A673 (cell line): Measurements from ENCODE around the gene GRIK3.

Source experiments
- EZH2 ChIP-seq: fragments of 200-600 bp; sonication (generic); IDR thresholded peaks from 2 replicates; pipeline ENCODE4 v1.6.1; 2017; ENCODE audit warnings: borderline replicate concordance, low read depth, mild to moderate bottlenecking, mixed read lengths, antibody characterized with exemption, low read length; ENCODE audit not compliant: poor library complexity, severe bottlenecking
- TF ChIP-seq, protein P1 (sequence below): fragments of 300-800, 200-600 bp; sonication (generic); conservative IDR thresholded peaks from 2 replicates; pipeline ENCODE4 v1.5.1; 2017; ENCODE audit warnings: low read depth, mild to moderate bottlenecking, antibody characterized with exemption, low read length, moderate library complexity, mixed read lengths

DNA sequence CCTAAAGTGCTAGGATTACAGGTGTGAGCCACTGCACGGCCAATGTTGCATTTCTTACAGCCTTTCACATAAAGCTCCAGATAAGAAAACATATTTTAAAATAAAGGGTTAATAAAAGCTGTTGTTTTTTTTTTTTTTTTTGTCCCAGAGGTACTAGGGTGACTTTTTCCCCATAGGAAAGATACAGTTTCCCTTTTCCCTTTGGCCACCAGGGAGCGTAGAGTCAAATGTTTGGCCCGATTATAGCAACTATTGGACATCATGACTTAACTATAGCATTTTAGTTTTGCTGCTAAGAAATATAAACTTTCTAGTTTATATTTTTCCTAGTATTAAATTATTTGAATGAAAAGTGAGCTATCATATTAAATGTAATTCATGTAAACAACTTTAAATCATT lies 31.4 kb downstream of the GRIK3 start:
- TF ChIP-seq, protein P1, sequence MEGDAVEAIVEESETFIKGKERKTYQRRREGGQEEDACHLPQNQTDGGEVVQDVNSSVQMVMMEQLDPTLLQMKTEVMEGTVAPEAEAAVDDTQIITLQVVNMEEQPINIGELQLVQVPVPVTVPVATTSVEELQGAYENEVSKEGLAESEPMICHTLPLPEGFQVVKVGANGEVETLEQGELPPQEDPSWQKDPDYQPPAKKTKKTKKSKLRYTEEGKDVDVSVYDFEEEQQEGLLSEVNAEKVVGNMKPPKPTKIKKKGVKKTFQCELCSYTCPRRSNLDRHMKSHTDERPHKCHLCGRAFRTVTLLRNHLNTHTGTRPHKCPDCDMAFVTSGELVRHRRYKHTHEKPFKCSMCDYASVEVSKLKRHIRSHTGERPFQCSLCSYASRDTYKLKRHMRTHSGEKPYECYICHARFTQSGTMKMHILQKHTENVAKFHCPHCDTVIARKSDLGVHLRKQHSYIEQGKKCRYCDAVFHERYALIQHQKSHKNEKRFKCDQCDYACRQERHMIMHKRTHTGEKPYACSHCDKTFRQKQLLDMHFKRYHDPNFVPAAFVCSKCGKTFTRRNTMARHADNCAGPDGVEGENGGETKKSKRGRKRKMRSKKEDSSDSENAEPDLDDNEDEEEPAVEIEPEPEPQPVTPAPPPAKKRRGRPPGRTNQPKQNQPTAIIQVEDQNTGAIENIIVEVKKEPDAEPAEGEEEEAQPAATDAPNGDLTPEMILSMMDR = no peak
- no peak for TF ChIP-seq EZH2
